KMS-11 (cell line): ENCODE results near the gene OR51G1.

ENCODE experiments used
- H2AFZ ChIP-seq: fragments of 200-600 bp; sonication (generic); 2 replicates; pipeline ENCODE4 v1.6.1; 2016; ENCODE audit warnings: antibody characterized with exemption, mixed run types, low read depth
- H3K27ac ChIP-seq: fragments of 200-600 bp; sonication (generic); 2 replicates; pipeline ENCODE4 v1.6.1; 2016; ENCODE audit warnings: mild to moderate bottlenecking, mixed run types
- H3K27me3 ChIP-seq: fragments of 200-600 bp; sonication (generic); 2 replicates; pipeline ENCODE4 v1.6.1; 2017; ENCODE audit warnings: mild to moderate bottlenecking, low read depth, mixed run types, moderate library complexity; ENCODE audit not compliant: insufficient read depth
- H3K36me3 ChIP-seq: fragments of 200-600 bp; sonication (generic); 2 replicates; pipeline ENCODE4 v1.6.1; 2017; ENCODE audit warnings: mild to moderate bottlenecking, mixed run types; ENCODE audit not compliant: insufficient read depth
- H3K4me1 ChIP-seq: fragments of 200-600 bp; sonication (generic); 2 replicates; pipeline ENCODE4 v1.6.1; 2016; ENCODE audit warnings: mild to moderate bottlenecking, low read depth, mixed run types; ENCODE audit not compliant: poor library complexity, severe bottlenecking
- H3K4me2 ChIP-seq: fragments of 200-600 bp; sonication (generic); 2 replicates; pipeline ENCODE4 v1.7.0; 2016; ENCODE audit warnings: mild to moderate bottlenecking, mixed run types
- H3K4me3 ChIP-seq: fragments of 200-600 bp; sonication (generic); IDR thresholded peaks from 2 replicates; pipeline ENCODE4 v1.6.1; 2017; ENCODE audit warnings: low read depth, low read length, mixed read lengths; ENCODE audit not compliant: insufficient read depth
- H3K79me2 ChIP-seq: fragments of 200-600 bp; sonication (generic); 2 replicates; pipeline ENCODE4 v1.6.1; 2016; ENCODE audit warnings: low read depth, mixed run types; ENCODE audit not compliant: insufficient read depth
- H3K9ac ChIP-seq: fragments of 200-600 bp; sonication (generic); 2 replicates; pipeline ENCODE4 v1.6.1; 2016; ENCODE audit warnings: mild to moderate bottlenecking, mixed run types
- H4K20me1 ChIP-seq: fragments of 200-600 bp; sonication (generic); 2 replicates; pipeline ENCODE4 v1.6.1; 2016; ENCODE audit warnings: mild to moderate bottlenecking, mixed run types; ENCODE audit not compliant: insufficient read depth
- TF ChIP-seq, protein P1 (sequence below): fragments of 200-600 bp; sonication (generic); conservative IDR thresholded peaks from 2 replicates; pipeline ENCODE4 v1.6.1; 2017; ENCODE audit warnings: low read depth, mild to moderate bottlenecking, antibody characterized with exemption, low read length, moderate library complexity, mixed read lengths

The OR51G1 gene

GRCh38 chr11:4886186-4886585 lies 38.0 kb downstream of the OR51G1 start:
- TF ChIP-seq, protein P1, sequence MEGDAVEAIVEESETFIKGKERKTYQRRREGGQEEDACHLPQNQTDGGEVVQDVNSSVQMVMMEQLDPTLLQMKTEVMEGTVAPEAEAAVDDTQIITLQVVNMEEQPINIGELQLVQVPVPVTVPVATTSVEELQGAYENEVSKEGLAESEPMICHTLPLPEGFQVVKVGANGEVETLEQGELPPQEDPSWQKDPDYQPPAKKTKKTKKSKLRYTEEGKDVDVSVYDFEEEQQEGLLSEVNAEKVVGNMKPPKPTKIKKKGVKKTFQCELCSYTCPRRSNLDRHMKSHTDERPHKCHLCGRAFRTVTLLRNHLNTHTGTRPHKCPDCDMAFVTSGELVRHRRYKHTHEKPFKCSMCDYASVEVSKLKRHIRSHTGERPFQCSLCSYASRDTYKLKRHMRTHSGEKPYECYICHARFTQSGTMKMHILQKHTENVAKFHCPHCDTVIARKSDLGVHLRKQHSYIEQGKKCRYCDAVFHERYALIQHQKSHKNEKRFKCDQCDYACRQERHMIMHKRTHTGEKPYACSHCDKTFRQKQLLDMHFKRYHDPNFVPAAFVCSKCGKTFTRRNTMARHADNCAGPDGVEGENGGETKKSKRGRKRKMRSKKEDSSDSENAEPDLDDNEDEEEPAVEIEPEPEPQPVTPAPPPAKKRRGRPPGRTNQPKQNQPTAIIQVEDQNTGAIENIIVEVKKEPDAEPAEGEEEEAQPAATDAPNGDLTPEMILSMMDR = no peak
- Histone ChIP-seq H3K79me2 (no peaks in the 10 kb centered on the region), H4K20me1 (no peaks in the 10 kb centered on the region), H3K4me2 (no peak overlapping the region), H3K27me3 (no peaks in the 10 kb centered on the region), H3K4me3 (no peak overlapping the region), H3K9ac (no peak overlapping the region), H2AFZ (no peak overlapping the region), H3K36me3 (no peaks in the 10 kb centered on the region), H3K27ac (no peak overlapping the region), H3K4me1 (no peaks in the 10 kb centered on the region)

GRCh38 chr11:4884361-4884760 lies 39.8 kb downstream of the OR51G1 start:
- Histone ChIP-seq H3K36me3 (no peaks in the 10 kb centered on the region), H3K9ac (no peak overlapping the region), H3K79me2 (no peaks in the 10 kb centered on the region), H3K27ac (no peak overlapping the region), H3K4me3 (no peak overlapping the region), H3K4me2 (no peak overlapping the region), H4K20me1 (no peaks in the 10 kb centered on the region), H3K27me3 (no peaks in the 10 kb centered on the region), H3K4me1 (no peaks in the 10 kb centered on the region), H2AFZ (no peak overlapping the region)
- TF ChIP-seq, protein P1 = no peak

DNA sequence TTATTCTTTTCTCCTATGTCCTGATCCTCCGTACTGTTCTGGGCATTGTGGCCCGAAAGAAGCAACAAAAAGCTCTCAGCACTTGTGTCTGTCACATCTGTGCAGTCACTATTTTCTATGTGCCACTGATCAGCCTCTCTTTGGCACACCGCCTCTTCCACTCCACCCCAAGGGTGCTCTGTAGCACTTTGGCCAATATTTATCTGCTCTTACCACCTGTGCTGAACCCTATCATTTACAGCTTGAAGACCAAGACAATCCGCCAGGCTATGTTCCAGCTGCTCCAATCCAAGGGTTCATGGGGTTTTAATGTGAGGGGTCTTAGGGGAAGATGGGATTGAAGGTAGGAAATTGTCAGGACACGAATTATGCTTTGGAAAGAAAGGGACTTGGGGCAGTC lies 41.6 kb downstream of the OR51G1 start:
- Histone ChIP-seq H3K4me1 (no peaks in the 10 kb centered on the region), H3K4me3 (no peak overlapping the region), H4K20me1 (no peaks in the 10 kb centered on the region), H2AFZ (no peak overlapping the region), H3K79me2 (no peaks in the 10 kb centered on the region), H3K27me3 (no peaks in the 10 kb centered on the region), H3K36me3 (no peaks in the 10 kb centered on the region), H3K9ac (no peak overlapping the region), H3K4me2 (no peak overlapping the region), H3K27ac (no peak overlapping the region)
- TF ChIP-seq, protein P1 = no peak

GRCh38 chr11:4881860-4882500 lies 42.2 kb downstream of the OR51G1 start, which contains the start of gene OR51T1:
OR51T1 (plus strand) TSS chr11:4881900; CDS start chr11:4881900, 0 bp downstream.
- no peaks in the 10 kb centered on the region for H3K36me3 ChIP-seq
- no peaks in the 10 kb centered on the region for H4K20me1 ChIP-seq
- no peak within 1 kb of the TSS for H3K4me2 ChIP-seq
- no peaks in the 10 kb centered on the region for H3K27me3 ChIP-seq
- H3K9ac ChIP-seq = no peak within 1 kb of the TSS
- no peak within 1 kb of the TSS for H3K27ac ChIP-seq
- H3K4me1 ChIP-seq = no peaks in the 10 kb centered on the region
- H3K4me3 ChIP-seq = no peak within 1 kb of the TSS
- TF ChIP-seq, protein P1 = no peak
- H3K79me2 ChIP-seq = no peaks in the 10 kb centered on the region
- no peak within 1 kb of the TSS for H2AFZ ChIP-seq
